GM23338 (cell line): Measurements from ENCODE around the gene CRYBG2. TPM values are rescaled to one million over a fixed set of nuclear protein-coding genes. Genes with fewer than 3 reads are reported as not detected.

Experiments
- ATAC-seq: fragments of 200-7000 bp; cut with Tn5 transposase; 3 replicates; pipeline ENCODE4 v1.9.1; 2020
- DNase-seq: peaks from one replicate; pipeline ENCODE4 v3.0.0-alpha.2; 2015; ENCODE audit warnings: low spot score
- H2AFZ ChIP-seq: fragments of 200-600 bp; sonication (generic); 2 replicates; pipeline ENCODE4 v1.8.0; 2016; ENCODE audit warnings: antibody characterized with exemption, mild to moderate bottlenecking, moderate library complexity
- H3F3A ChIP-seq: fragments of 200-600 bp; sonication (generic); replicated peaks from 2 replicates; pipeline ENCODE4 v1.8.0; 2017; ENCODE audit warnings: antibody characterized with exemption, mixed run types, low read depth
- H3K27ac ChIP-seq: fragments of 200-600 bp; sonication (generic); 2 replicates; pipeline ENCODE4 v1.6.1; 2016; ENCODE audit warnings: low read depth
- H3K27me3 ChIP-seq: fragments of 200-600 bp; sonication (generic); 2 replicates; pipeline ENCODE4 v1.8.0; 2016; ENCODE audit warnings: mild to moderate bottlenecking, mixed run types, moderate library complexity; ENCODE audit not compliant: insufficient read depth
- H3K36me3 ChIP-seq: fragments of 200-600 bp; sonication (generic); 2 replicates; pipeline ENCODE4 v1.8.0; 2016; ENCODE audit warnings: mild to moderate bottlenecking; ENCODE audit not compliant: insufficient read depth
- H3K4me1 ChIP-seq: fragments of 200-600 bp; sonication (generic); 2 replicates; pipeline ENCODE4 v1.8.0; 2016; ENCODE audit warnings: mild to moderate bottlenecking, moderate library complexity; ENCODE audit not compliant: insufficient read depth
- H3K4me2 ChIP-seq: fragments of 200-600 bp; sonication (generic); 2 replicates; pipeline ENCODE4 v1.7.1; 2017; ENCODE audit warnings: mixed run types
- H3K4me3 ChIP-seq: fragments of 200-600 bp; sonication (generic); 2 replicates; pipeline ENCODE4 v1.6.1; 2016; ENCODE audit warnings: mixed run types
- H3K79me2 ChIP-seq: fragments of 200-600 bp; sonication (generic); replicated peaks from 2 replicates; pipeline ENCODE4 v1.8.0; 2017; ENCODE audit warnings: mild to moderate bottlenecking; ENCODE audit not compliant: insufficient read depth
- H3K9me2 ChIP-seq: fragments of 200-600 bp; sonication (generic); 2 replicates; pipeline ENCODE4 v1.8.0; 2017; ENCODE audit not compliant: insufficient read depth
- H4K20me1 ChIP-seq: fragments of 200-600 bp; sonication (generic); replicated peaks from 2 replicates; pipeline ENCODE4 v1.8.0; 2017; ENCODE audit warnings: mild to moderate bottlenecking; ENCODE audit not compliant: insufficient read depth
- H3K27ac Mint-ChIP-seq: 2 replicates; pipeline ENCODE4 v1.8.0; 2020; ENCODE audit warnings: inconsistent platforms, mild to moderate bottlenecking, moderate library complexity, mixed read lengths
- H3K27me3 Mint-ChIP-seq: 3 replicates; pipeline ENCODE4 v1.8.0; 2022; ENCODE audit warnings: low read depth, mild to moderate bottlenecking, moderate library complexity, mixed read lengths, inconsistent platforms; ENCODE audit not compliant: insufficient read depth, poor library complexity
- H3K36me3 Mint-ChIP-seq: 3 replicates; pipeline ENCODE4 v1.8.0; 2021; ENCODE audit warnings: low read depth, mild to moderate bottlenecking, inconsistent platforms, moderate library complexity, mixed read lengths
- H3K4me1 Mint-ChIP-seq: 3 replicates; pipeline ENCODE4 v1.8.0; 2020; ENCODE audit warnings: mild to moderate bottlenecking, inconsistent platforms, mixed read lengths
- H3K4me3 Mint-ChIP-seq: 3 replicates; pipeline ENCODE4 v1.8.0; 2021; ENCODE audit warnings: moderate library complexity, mild to moderate bottlenecking, inconsistent platforms, mixed read lengths
- H3K9me3 Mint-ChIP-seq: 3 replicates; pipeline ENCODE4 v1.8.0; 2020; ENCODE audit warnings: moderate library complexity, mild to moderate bottlenecking, inconsistent platforms, mixed read lengths
- CREB1 ChIP-seq: fragments of 250-450 bp; sonication (Bioruptor Pico); IDR thresholded peaks from 2 replicates; pipeline ENCODE4 v1.5.0; 2020; ENCODE audit warnings: low read depth, mild to moderate bottlenecking, moderate library complexity
- EZH2phosphoT487 ChIP-seq: fragments of 200-600 bp; sonication (generic); IDR thresholded peaks from one replicate; pipeline ENCODE4 v1.8.1; 2018; ENCODE audit warnings: antibody characterized with exemption; ENCODE audit not compliant: unreplicated experiment
- JUNB ChIP-seq: IDR thresholded peaks from one replicate; pipeline ENCODE4 v1.6.1; 2016; ENCODE audit warnings: antibody characterized with exemption; ENCODE audit not compliant: unreplicated experiment
- POLR2AphosphoS5 ChIP-seq: IDR thresholded peaks from 2 replicates; pipeline ENCODE4 v1.6.1; 2016; ENCODE audit warnings: antibody characterized with exemption, low read depth
- STAT1 ChIP-seq: IDR thresholded peaks from one replicate; pipeline ENCODE4 v1.6.1; 2016; ENCODE audit warnings: antibody characterized with exemption; ENCODE audit not compliant: unreplicated experiment
- ZNF331 ChIP-seq: fragments of 250-450 bp; sonication (Bioruptor Pico); IDR thresholded peaks from 2 replicates; pipeline ENCODE4 v1.5.0; 2020; ENCODE audit warnings: low read depth, mild to moderate bottlenecking, moderate library complexity
- polyA plus RNA-seq: library from polyadenylated mRNA; unstranded; fragments of >200 nt; fragmentation: Nextera tagmentation; extraction: Ambion mirVana; gene quantifications from 2 replicates; pipeline ENCODE4 v1.2.1, GENCODE V29; 2016
- total RNA-seq: library from RNA; depleted of rRNA; stranded (reverse); fragments of >200 nt; shearing (Covaris generic); gene quantifications from 2 replicates; pipeline ENCODE4 v1.2.3, GENCODE V29; 2014
- TF ChIP-seq, protein P1 (sequence below): IDR thresholded peaks from 2 replicates; pipeline ENCODE4 v1.6.1; 2016; ENCODE audit warnings: antibody characterized with exemption
- TF ChIP-seq, protein P2 (sequence below), 2 experiments: fragments of 200-600 bp in 1 of 2; sonication (generic) in 1 of 2; conservative IDR thresholded peaks; 2 replicates each; pipeline versions ENCODE4 v1.5.1 to v1.6.1; 2016 to 2017; ENCODE audit warnings: antibody characterized with exemption in 2 of 2, low read depth in 2 of 2, mild to moderate bottlenecking in 2 of 2, moderate library complexity in 1 of 2
- TF ChIP-seq, protein P3 (sequence below): fragments of 250-450 bp; sonication (Bioruptor Pico); IDR thresholded peaks from 2 replicates; pipeline ENCODE4 v1.5.0; 2020; ENCODE audit warnings: mild to moderate bottlenecking, moderate library complexity

CRYBG2 gene
- total and polyA plus RNA-seq, 2 experiments from 2014 or later, result 17.6 to 18.4 TPM

DNA sequence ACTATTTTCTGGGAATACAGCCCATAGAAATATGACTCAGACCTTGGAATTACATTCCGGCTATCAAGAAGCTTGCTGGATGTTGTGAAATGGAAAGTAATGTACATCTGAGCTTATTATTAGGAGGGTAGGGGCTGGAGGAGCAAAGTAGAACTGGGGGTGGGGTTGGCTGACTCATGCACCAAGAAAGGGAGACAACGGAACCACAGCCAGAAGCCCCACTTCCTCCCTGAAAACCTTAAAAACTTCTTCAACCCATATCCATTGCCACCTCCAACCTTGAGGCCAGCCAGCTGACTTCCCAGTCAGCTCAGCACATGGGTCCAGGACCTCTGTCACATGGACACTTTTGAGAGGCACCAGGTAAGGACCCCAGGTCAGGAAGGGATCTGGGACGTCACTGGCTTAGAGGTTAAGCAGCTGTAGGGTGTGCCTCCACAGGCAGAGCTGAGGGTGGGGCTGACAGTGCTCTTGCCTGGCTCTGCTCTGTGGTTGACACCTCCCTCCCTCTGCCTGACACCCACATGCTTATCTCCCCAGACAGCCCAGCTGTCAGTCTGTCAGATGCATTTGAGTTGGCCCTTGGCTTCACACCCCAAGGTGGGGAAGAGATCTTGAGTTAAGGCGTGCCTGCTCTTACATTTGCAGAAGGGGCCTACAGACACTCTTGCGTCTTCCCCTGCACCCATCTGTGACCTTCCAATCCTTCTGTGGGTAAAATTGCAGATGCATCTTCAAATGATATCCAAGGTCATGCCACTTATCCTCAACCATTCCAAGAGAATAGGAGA lies 24.4 kb upstream of the CRYBG2 start:
- Histone ChIP-seq H4K20me1 (no peaks in the 10 kb centered on the region), H3K27ac (no peak overlapping the region), H3K9me2 (no peaks in the 10 kb centered on the region), H2AFZ (no peak overlapping the region), H3K27me3 (no peaks in the 10 kb centered on the region), H3K79me2 (no peaks in the 10 kb centered on the region), H3K4me3 (no peak overlapping the region), H3K4me1 (peaks cover 10% of the 10 kb centered on the region; the same call in 1 of the 2 replicates), H3K4me2 (no peak overlapping the region), H3K36me3 (no peaks in the 10 kb centered on the region), H3F3A (no peaks in the 10 kb centered on the region)
- Mint-ChIP-seq H3K36me3 (no peaks in the 10 kb centered on the region), H3K9me3 (no peaks in the 10 kb centered on the region), H3K4me1 (peaks cover 19% of the 10 kb centered on the region), H3K4me3 (no peak overlapping the region), H3K27me3 (peaks cover 6% of the 10 kb centered on the region), H3K27ac (no peak overlapping the region)
- ATAC-seq, result no peak
- TF ChIP-seq JUNB, result no peak
- TF ChIP-seq ZNF331 (CRISPR knock-in tag), result no peak
- TF ChIP-seq EZH2phosphoT487, result no peak
- TF ChIP-seq, protein P1, sequence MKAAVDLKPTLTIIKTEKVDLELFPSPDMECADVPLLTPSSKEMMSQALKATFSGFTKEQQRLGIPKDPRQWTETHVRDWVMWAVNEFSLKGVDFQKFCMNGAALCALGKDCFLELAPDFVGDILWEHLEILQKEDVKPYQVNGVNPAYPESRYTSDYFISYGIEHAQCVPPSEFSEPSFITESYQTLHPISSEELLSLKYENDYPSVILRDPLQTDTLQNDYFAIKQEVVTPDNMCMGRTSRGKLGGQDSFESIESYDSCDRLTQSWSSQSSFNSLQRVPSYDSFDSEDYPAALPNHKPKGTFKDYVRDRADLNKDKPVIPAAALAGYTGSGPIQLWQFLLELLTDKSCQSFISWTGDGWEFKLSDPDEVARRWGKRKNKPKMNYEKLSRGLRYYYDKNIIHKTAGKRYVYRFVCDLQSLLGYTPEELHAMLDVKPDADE, result no peak
- TF ChIP-seq, protein P2, sequence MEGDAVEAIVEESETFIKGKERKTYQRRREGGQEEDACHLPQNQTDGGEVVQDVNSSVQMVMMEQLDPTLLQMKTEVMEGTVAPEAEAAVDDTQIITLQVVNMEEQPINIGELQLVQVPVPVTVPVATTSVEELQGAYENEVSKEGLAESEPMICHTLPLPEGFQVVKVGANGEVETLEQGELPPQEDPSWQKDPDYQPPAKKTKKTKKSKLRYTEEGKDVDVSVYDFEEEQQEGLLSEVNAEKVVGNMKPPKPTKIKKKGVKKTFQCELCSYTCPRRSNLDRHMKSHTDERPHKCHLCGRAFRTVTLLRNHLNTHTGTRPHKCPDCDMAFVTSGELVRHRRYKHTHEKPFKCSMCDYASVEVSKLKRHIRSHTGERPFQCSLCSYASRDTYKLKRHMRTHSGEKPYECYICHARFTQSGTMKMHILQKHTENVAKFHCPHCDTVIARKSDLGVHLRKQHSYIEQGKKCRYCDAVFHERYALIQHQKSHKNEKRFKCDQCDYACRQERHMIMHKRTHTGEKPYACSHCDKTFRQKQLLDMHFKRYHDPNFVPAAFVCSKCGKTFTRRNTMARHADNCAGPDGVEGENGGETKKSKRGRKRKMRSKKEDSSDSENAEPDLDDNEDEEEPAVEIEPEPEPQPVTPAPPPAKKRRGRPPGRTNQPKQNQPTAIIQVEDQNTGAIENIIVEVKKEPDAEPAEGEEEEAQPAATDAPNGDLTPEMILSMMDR (conservative IDR thresholded peaks at IDR 0.05; ENCODE audit: low read depth in 2 of 2), result no peak
- TF ChIP-seq CREB1 (CRISPR knock-in tag), result no peak
- no peak for TF ChIP-seq STAT1
- TF ChIP-seq POLR2AphosphoS5, result no peak
- TF ChIP-seq, protein P3, sequence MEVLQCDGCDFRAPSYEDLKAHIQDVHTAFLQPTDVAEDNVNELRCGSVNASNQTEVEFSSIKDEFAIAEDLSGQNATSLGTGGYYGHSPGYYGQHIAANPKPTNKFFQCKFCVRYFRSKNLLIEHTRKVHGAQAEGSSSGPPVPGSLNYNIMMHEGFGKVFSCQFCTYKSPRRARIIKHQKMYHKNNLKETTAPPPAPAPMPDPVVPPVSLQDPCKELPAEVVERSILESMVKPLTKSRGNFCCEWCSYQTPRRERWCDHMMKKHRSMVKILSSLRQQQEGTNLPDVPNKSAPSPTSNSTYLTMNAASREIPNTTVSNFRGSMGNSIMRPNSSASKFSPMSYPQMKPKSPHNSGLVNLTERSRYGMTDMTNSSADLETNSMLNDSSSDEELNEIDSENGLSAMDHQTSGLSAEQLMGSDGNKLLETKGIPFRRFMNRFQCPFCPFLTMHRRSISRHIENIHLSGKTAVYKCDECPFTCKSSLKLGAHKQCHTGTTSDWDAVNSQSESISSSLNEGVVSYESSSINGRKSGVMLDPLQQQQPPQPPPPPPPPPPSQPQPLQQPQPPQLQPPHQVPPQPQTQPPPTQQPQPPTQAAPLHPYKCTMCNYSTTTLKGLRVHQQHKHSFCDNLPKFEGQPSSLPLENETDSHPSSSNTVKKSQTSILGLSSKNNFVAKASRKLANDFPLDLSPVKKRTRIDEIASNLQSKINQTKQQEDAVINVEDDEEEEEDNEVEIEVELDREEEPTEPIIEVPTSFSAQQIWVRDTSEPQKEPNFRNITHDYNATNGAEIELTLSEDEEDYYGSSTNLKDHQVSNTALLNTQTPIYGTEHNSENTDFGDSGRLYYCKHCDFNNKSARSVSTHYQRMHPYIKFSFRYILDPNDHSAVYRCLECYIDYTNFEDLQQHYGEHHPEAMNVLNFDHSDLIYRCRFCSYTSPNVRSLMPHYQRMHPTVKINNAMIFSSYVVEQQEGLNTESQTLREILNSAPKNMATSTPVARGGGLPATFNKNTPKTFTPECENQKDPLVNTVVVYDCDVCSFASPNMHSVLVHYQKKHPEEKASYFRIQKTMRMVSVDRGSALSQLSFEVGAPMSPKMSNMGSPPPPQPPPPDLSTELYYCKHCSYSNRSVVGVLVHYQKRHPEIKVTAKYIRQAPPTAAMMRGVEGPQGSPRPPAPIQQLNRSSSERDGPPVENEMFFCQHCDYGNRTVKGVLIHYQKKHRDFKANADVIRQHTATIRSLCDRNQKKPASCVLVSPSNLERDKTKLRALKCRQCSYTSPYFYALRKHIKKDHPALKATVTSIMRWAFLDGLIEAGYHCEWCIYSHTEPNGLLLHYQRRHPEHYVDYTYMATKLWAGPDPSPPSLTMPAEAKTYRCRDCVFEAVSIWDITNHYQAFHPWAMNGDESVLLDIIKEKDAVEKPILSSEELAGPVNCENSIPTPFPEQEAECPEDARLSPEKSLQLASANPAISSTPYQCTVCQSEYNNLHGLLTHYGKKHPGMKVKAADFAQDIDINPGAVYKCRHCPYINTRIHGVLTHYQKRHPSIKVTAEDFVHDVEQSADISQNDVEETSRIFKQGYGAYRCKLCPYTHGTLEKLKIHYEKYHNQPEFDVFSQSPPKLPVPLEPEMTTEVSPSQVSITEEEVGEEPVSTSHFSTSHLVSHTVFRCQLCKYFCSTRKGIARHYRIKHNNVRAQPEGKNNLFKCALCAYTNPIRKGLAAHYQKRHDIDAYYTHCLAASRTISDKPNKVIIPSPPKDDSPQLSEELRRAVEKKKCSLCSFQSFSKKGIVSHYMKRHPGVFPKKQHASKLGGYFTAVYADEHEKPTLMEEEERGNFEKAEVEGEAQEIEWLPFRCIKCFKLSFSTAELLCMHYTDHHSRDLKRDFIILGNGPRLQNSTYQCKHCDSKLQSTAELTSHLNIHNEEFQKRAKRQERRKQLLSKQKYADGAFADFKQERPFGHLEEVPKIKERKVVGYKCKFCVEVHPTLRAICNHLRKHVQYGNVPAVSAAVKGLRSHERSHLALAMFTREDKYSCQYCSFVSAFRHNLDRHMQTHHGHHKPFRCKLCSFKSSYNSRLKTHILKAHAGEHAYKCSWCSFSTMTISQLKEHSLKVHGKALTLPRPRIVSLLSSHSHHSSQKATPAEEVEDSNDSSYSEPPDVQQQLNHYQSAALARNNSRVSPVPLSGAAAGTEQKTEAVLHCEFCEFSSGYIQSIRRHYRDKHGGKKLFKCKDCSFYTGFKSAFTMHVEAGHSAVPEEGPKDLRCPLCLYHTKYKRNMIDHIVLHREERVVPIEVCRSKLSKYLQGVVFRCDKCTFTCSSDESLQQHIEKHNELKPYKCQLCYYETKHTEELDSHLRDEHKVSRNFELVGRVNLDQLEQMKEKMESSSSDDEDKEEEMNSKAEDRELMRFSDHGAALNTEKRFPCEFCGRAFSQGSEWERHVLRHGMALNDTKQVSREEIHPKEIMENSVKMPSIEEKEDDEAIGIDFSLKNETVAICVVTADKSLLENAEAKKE, result no peak
- no peak for DNase-seq
